ENCODE measurements around the gene ZBTB48.

DNA sequence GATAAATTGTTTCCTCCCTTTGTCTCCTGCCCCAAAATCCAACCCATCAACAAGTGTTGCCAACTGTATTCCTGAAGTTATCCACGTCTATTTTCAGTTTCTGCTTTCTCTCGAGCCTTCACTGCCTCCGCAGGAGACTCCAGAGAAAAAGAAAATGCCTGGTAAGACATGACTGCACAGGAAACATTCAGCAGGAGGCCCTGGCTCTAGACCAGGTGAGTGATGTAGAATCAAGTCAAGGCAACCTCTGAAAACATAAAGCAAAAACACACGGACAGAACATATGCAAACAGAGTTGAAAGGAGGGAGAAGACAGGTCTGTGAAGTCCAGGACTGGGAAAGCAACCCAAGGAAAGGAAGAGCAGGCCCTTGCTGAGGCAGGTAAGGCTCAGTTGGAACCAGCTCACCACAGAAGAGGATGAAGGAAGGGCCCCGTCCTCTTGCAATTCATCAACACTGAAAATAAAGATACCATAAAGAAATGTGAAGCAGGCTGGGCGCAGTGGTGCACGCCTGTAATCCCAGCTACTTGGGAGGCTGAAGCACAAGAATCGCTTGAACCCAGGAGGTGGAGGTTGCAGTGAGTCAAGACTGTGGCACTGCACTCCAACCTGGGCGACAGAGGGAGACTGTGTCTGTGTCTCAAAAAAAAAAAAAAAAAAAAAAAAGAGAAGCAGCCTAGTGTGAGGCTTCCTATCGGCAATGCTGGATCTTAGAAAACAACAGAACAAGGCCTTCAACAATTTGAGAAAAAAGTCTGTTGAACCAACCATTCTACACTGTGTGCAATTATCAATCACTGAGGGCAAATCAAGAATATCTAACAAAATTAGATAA is 34.3 kb upstream of the ZBTB48 start:
- TF ChIP-seq POLR2A (IDR thresholded peaks at IDR 0.05) (no peak), CTCF (IDR thresholded peaks at IDR 0.05) (no peak), POLR2AphosphoS5 (IDR thresholded peaks at IDR 0.05) (no peak)

Data from stomach (tissue), 4 donors.